ENCODE measurements around the gene TTC28. TPM values are rescaled to one million over a fixed set of nuclear protein-coding genes. Genes with fewer than 3 reads are reported as not detected.
"Not testable (repeated sequence)": the region's sequence is repeated elsewhere in the genome, so short reads cannot be mapped to it uniquely, and the experiment has no call there.

Gene TTC28
- total RNA-seq, 1 donor from 2014 or later, result 14.9 TPM

DNA sequence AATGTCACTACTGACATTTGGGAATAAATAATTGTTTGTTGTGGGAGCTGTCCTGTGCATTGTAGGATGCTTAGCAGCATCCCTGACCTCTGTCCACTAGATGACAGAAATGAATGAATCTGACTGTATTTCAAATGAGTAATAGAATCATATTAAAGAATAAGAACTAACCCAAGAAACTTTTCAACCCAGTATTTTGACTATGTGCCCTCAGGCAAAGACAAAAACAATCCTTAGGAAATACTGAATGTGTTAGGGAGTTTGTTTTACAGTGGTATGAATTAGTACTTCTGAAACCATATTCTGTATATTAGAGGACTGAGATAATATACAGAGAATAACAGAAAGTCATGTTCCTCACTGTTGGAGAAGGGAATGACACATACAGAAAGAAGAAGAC, 439.7 kb downstream of the TTC28 start:
- DNase-seq (ENCODE audit: low read depth in 2 of 2), result no peak

GRCh38 chr22:28237783-28238182, 441.9 kb downstream of the TTC28 start:
- no peak for DNase-seq (ENCODE audit: low read depth in 2 of 2)

- no peak for DNase-seq (ENCODE audit: low read depth in 2 of 2)
Measured at GRCh38 chr22:28237112-28237511, 442.5 kb downstream of the TTC28 start.

DNA sequence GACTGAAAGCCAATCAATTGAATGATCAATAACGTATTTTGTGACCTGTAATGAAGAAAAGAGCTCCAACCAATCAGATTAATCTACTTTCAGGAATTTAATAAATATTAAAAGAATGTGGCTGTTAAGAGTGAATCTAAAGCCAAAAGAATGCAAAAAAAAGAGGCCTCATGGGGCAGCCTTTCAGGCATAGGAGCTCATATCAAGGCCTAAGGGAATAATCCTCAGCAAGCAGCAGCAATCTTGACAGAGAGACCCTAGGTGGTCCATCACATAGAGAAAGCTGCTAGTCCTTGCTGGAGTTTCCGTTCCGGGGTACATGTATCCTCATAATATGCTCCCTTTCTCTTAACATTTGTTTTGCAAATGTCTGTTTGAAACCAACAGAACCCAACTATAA, 447.4 kb downstream of the TTC28 start:
- DNase-seq (ENCODE audit: low read depth in 2 of 2), result no peak

- no peak for DNase-seq (ENCODE audit: low read depth in 2 of 2)
Measured at GRCh38 chr22:28231441-28231840, 448.2 kb downstream of the TTC28 start.

GRCh38 chr22:28230671-28231070, 449.0 kb downstream of the TTC28 start:
- DNase-seq (ENCODE audit: low read depth in 2 of 2), result no peak

DNA sequence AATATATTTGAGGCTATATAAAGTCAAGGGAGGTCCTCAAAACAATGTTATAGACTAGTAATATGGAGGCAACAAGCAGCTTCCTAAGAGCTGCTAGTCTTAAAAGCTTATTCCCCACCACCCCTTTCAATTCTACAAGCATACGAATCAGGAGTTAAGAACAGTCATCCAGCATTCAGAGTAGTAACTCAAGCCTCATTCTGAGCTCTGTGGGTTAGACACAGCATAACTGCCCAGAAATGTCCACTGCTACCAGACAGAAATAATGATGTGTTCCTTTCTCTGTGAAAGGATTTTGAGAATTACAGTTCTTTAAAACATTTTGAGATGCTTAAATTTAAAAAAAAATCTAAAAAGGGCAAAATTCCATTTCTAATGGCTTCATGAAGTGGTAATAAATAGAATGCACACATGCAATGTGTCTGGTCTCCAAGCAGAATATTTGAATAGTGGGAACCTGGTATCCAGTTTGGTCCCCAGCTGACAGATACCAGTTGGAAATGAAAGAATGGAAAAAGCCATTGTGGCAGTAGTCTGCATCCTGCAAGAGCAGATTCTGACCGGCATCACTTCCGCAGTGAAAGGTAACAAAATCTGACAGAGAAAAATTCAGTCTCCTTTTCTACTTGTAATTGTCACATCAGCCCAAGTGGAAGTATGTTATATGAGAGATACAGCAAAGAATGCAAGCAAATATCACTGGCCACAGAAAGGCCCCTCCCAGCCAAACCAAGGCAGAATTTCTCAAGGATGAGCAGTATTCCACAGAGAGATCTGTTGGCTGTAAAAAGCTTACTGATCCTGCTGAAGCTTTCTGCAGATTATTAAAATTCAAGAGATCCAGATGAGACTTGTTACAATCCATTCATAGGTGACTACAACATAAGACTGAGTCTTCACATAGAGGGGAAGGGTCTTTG, 449.8 kb downstream of the TTC28 start:
- peak in 1 of 2 donors; percentile 88 for DNase-seq (ENCODE audit: low read depth in 2 of 2)

DNA sequence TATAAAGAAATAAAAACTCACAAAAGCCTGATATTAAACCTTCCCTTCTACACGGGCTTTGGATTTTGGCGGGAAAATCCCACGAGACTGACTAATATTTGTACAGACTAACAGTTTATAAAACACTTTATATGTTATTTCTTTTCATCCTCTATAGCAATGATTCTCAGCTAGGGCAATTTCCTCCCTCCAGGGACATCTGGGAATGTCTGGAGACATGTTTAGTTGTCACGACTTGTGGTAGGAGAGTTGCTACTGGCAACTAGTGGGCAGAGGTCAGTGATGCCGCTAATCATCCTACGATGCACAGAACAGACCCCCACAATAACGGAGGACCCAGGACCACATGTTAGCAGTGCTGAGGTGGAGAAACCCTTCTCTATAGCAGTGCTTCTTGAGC, 455.8 kb downstream of the TTC28 start:
- no peak for DNase-seq (ENCODE audit: low read depth in 2 of 2)

- DNase-seq (ENCODE audit: low read depth in 2 of 2), result no peak
Measured at GRCh38 chr22:28222976-28223745, 456.5 kb downstream of the TTC28 start.

GRCh38 chr22:28222571-28222970, 457.1 kb downstream of the TTC28 start:
- no peak for DNase-seq (ENCODE audit: low read depth in 2 of 2)

GRCh38 chr22:28222052-28222451, 457.6 kb downstream of the TTC28 start:
- no peak for DNase-seq (ENCODE audit: low read depth in 2 of 2)

DNA sequence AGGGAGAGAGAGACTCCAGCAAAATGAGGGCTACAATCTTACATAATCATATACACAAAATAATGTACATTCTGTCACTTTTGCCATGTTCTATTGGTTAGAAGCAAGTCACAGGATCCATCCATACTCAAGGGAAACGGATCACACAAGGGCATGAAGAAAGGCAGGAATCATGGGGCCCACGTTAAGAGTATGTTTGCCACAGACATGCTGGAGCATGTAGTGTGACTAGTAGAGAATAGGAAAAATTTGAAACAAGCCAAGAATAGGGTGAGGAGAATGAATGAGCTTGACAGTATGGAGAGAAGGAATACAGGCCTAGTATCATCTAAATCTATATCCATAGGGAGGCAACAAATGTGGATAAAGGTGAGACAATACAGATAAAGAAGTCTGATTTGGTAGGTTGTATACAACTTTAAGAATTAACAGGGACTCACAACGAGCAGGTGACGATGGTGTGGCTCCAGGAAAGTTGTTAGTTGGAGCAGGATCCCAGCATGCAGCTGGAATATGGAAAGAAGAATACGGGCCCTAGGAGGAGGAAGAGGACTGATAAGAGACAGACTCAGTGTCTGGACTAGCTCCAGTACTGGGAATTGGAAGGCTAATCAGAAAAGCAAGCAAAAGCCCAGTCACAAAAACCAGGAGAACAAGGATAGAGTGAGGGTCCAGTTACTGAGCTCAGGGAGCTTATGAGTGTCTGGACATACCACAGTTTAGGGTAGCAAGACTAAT, 458.8 kb downstream of the TTC28 start:
- DNase-seq (ENCODE audit: low read depth in 2 of 2), result no peak

GRCh38 chr22:28217277-28217676, 462.4 kb downstream of the TTC28 start:
- no peak for DNase-seq (ENCODE audit: low read depth in 2 of 2)

DNA sequence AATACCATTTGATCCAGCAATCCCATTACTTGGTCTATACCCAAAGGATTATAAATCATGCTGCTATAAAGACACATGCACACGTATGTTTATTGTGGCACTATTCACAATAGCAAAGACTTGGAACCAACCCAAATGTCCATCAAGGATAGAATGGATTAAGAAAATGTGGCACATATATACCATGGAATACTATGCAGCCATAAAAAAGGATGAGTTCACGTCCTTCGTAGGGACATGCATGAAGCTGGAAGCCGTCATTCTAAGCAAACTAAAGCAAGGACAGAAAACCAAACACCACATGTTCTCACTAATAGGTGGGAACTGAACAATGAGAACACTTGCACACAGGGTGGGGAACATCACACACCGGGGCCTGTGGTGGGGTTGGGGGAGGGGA, 464.9 kb downstream of the TTC28 start:
- DNase-seq (ENCODE audit: low read depth in 2 of 2), result not testable (repeated sequence)

- not testable (repeated sequence) for DNase-seq (ENCODE audit: low read depth in 2 of 2)
Measured at GRCh38 chr22:28209457-28209856, 470.2 kb downstream of the TTC28 start.

DNA sequence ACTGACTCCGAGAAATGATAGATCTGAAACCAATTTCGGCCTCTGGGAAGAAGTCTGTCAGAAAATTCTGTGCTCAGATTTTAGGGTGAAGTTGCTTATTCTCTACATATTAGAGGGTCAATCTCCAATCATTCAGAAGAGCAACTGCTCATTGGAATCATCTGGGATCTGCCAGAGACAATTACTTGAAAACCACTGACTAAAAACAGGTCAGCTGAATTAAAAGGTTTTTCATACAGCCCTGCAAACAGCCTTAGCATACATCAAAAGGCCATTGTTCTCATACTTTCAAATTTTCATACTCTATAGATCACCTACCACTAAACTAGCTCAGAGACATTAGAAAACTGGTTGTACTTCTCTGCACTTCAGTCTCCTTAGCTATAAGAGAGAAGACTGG, 470.9 kb downstream of the TTC28 start:
- DNase-seq (ENCODE audit: low read depth in 2 of 2), result no peak

DNA sequence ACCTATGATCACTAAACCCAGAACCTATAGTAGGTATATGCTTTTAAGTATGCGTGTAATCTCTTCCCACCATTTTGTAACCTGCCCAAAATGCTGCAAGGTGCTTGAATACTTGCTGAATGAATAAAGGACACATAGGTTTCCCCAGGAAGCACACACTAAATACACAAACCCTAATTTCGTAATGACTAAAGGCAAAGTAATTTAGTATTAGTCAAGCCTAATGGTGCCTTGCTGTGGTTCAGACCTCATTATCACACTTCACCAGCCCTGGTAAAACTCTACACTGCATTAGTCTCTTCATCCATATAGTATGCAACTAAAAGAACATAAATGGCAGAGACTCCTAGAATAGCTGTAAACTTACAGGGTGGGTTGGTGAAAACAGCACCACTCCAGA, 471.6 kb downstream of the TTC28 start:
- no peak for DNase-seq (ENCODE audit: low read depth in 2 of 2)

DNA sequence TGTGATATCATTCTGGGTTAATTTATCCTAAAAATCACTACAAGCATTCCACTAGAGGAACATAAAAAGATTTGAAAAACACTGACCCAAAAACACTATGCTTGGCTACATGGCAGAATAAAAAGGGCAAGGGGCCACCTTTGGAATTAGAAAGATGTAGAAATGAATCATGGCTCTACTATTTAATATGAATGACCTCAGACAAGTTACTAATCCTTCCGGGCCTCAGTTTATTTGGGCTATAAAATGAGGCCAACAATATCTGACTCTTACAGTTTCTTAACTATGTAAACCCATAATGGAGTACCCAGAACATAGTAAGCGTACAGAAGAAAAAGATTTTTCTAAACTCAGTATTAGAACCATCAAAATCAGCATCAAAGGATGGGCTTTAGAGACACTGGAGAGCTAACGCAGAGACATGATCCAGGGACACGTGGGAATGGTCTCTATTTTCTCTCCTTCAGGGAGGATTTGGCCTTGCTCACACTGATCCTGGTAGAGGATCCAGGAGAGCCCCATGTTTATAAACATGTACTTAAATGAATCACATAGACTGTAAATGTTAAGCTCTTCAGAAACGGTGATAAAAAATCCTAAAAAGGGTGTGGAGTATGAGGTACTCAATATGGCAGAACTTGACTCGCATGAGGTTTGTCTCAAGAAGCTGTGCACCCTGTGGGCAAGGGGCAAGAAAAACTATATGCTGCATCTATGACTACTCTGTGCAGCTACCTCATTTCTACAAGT, 472.2 kb downstream of the TTC28 start:
- peak in 1 of 2 donors; percentile 59 for DNase-seq (ENCODE audit: low read depth in 2 of 2)

DNA sequence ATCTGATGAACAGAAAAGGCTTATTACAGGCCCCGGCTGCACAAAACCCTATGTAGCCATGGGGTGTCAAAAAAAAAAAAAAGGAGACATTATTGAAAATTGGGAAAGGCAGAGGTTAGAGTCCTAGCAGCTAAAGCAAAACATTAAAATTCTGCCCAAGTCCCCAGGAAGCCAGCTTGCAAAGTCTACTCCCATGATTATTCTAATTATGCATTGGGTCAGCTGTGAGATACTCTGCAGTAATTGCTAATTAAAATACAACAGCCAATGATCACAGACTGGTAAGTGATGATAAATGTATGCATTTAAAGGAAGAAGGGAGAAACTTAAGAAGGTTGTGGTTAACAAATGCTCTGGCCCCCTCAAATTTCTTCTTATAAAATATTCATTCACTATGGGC, 473.7 kb downstream of the TTC28 start:
- DNase-seq (ENCODE audit: low read depth in 2 of 2), result no peak

DNA sequence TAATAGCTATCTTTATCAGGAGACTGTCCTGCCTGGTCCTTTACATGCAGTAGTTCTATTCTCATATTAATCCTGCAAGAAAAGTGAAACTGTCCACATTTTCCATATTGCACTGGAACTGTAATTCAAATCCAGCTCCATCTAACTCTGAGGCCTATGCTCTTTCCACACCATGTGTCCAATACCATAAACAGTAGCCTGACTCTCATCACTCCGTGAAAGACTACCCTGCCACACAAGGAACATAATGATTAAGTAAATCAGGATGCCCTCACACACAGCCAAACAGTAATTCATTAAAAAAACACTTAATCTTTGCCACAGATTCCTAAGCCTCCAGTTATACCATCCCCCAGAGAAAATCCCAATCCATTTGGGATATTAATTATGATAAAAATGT, 475.3 kb downstream of the TTC28 start:
- DNase-seq (ENCODE audit: low read depth in 2 of 2), result no peak

DNA sequence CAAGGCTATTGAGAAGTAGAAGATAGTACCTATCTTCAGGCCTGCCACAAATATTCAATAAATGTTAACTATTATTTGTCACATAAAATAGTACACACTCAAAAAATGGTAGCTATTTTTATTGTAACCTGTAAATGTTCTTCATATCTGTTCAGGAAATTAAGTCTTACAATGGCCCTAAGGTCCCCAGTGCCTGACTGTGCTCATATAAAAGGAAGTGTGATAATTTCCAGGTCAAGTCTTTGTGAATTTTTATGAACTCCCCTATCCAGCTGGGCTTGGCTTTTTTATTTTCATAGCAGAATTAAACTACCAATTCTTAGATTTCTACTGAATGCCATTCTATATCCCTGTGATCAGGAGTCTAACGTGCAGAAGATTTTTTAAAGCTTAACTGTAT, 476.4 kb downstream of the TTC28 start:
- DNase-seq (ENCODE audit: low read depth in 2 of 2), result peak; percentile 28 to 59
